ENCODE data around the gene F2R. TPM values are rescaled to one million over a fixed set of nuclear protein-coding genes. Genes with fewer than 3 reads are reported as not detected.

F2R gene
- total and polyA plus RNA-seq, 7 donors: 1.1 to 3.5 (median 2.0) TPM

DNA sequence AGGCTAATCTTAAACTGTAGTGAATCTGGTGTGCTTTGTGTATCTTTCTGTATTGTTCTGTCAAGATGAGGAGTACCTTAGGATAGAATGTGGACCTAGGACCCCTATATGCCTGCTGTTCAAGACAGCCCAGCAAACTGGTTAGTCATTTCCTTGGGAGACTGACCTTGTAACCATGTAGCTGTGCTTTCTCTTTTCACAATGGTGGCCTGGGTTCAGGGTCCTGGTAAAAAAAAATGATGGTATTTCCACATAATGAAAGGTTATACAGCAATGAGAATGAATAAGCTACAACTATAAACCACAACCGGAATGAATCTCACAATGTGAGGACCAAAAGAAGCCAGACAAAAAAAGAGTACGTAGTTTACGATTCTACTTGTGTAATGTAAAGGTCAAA lies 66.5 kb downstream of the F2R start:
- H3K4me1 ChIP-seq: no peaks in the 10 kb centered on the region
- no peak for DNase-seq
- no peaks in the 10 kb centered on the region for H3K27me3 ChIP-seq (ENCODE audit: insufficient read depth in 3 of 3, low read length in 2 of 3)
- no peak overlapping the region for H3K27ac ChIP-seq
- intact Hi-C loops (cut with DNase I): no loop called here
- no peak overlapping the region for H3K4me3 ChIP-seq
- TF ChIP-seq, protein P1, sequence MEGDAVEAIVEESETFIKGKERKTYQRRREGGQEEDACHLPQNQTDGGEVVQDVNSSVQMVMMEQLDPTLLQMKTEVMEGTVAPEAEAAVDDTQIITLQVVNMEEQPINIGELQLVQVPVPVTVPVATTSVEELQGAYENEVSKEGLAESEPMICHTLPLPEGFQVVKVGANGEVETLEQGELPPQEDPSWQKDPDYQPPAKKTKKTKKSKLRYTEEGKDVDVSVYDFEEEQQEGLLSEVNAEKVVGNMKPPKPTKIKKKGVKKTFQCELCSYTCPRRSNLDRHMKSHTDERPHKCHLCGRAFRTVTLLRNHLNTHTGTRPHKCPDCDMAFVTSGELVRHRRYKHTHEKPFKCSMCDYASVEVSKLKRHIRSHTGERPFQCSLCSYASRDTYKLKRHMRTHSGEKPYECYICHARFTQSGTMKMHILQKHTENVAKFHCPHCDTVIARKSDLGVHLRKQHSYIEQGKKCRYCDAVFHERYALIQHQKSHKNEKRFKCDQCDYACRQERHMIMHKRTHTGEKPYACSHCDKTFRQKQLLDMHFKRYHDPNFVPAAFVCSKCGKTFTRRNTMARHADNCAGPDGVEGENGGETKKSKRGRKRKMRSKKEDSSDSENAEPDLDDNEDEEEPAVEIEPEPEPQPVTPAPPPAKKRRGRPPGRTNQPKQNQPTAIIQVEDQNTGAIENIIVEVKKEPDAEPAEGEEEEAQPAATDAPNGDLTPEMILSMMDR (IDR thresholded peaks at IDR 0.05): no peak
- WGBS, 3 donors: 92 to 95% (median 93%) methylated on average over 3 of the region's 3 CpGs
- ATAC-seq: no peak
- H3K9me3 ChIP-seq: no peaks in the 10 kb centered on the region
- H3K36me3 ChIP-seq (ENCODE audit: insufficient read depth in 1 of 2, low read depth in 1 of 2): no peaks in the 10 kb centered on the region

Other genes with a start within 250 kb of the F2R start
- not detected for gene F2RL2, start 92.7 kb upstream of the F2R start, total RNA-seq
- not detected for gene F2RL2, start 92.7 kb upstream of the F2R start, polyA plus RNA-seq
- under 1 TPM; 0.08 to 0.17 (median 0.15) TPM for gene F2RL1, start 102.9 kb downstream of the F2R start, total RNA-seq
- gene F2RL1, start 102.9 kb downstream of the F2R start, polyA plus RNA-seq: under 1 TPM; 0.04 to 0.06 (median 0.05) TPM
- gene S100Z, start 133.9 kb downstream of the F2R start, total RNA-seq: not detected
- under 1 TPM in 1 of 3 donors, not detected in 2; 0.09 TPM for gene S100Z, start 133.9 kb downstream of the F2R start, polyA plus RNA-seq
- under 1 TPM in 3 of 4 donors, not detected in 1; 0.27 to 0.51 (median 0.50) TPM for gene CRHBP, start 236.9 kb downstream of the F2R start, total RNA-seq
- under 1 TPM; 0.03 to 0.10 (median 0.10) TPM for gene CRHBP, start 236.9 kb downstream of the F2R start, polyA plus RNA-seq

Measured in psoas muscle (tissue), 8 donors.